Testis (tissue), 2 donors: Measurements from ENCODE around the gene PYY.

ENCODE experiments used
- CTCF ChIP-seq, 3 experiments: fragments of 450-650 bp in 2 of 3; fragments of 200-600 bp in 1 of 3; sonication (generic) in 1 of 3; IDR thresholded peaks; one replicate each; pipeline ENCODE4 v1.5.1; 2016 to 2019; ENCODE audit warnings: antibody characterized with exemption in 3 of 3, mild to moderate bottlenecking in 2 of 3, moderate library complexity in 1 of 3
- POLR2A ChIP-seq: fragments of 450-650 bp; IDR thresholded peaks from one replicate; pipeline ENCODE4 v1.6.1; 2017; ENCODE audit warnings: antibody characterized with exemption, mild to moderate bottlenecking, moderate library complexity

GRCh38 chr17:43953746-43954145 lies at the start of gene PYY:
- no peak for TF ChIP-seq POLR2A
- TF ChIP-seq CTCF (IDR thresholded peaks at IDR 0.05) = no peak
